ENCODE results near the gene FMO2.
"Not testable (repeated sequence)": the region's sequence is repeated elsewhere in the genome, so short reads cannot be mapped to it uniquely, and the experiment has no call there.

Gene FMO2

DNA sequence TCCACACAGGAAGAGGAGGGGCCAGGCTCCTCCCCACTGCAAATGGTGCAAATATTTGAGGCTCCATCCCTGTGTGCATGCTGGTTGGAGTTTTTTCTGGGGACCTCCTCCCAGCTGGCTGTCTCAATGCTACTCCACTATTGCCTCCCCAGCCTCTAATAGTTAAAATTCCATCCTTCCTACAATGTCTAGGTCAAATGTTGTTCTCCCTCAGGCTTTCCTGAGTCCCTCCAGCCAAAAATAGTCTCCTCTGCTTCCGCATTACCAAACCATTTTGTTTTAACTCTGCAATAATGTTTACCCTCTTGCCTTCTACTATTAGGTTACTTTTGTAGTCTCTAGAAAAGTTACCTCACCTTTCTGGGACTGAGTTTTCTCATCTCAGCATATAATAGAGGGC, 33.6 kb downstream of the FMO2 start:
- in situ Hi-C loops (cut with HindIII; ENCODE audit: low sequenced_read_pairs): no loop called here

DNA sequence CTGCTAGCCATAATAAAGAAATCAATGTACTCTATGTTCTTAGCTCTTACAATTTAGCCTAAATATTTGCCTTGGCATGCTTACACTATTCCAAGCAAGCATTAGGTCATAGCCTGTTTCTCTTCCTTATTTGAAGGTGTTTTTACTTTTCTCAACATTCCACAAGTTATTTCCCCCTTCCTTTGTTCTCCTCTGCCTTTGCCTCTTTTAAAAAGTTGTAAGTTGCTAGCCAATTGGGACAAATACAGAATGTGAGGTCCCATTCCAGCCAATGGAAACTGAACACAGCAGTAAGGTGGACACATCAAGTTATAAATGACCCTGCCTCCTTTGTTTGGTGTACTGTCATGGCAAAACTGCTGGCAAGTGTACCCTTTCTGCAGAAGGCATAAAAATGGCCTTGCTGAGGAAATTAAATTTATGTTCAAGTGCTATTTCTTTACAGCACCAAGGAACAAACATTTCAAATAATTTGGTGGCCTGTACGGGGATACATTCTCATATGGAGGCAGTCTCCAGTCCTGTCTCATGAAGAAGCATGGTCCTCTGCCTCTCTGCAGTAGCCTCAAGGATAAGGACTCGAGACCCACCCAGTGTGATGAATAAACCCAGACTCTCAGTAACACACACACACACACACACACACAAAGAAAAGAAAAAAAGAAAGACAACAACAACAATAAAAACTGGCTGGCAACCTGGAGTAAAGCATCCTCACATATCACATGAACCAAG, 34.4 kb downstream of the FMO2 start:
- in situ Hi-C loops (cut with HindIII; ENCODE audit: low sequenced_read_pairs): no loop called here

- in situ Hi-C loops (cut with HindIII; ENCODE audit: low sequenced_read_pairs): no loop called here
Measured at GRCh38 chr1:171220081-171220420, 35.0 kb downstream of the FMO2 start.

- in situ Hi-C loops (cut with HindIII; ENCODE audit: low sequenced_read_pairs): no loop called here
Measured at GRCh38 chr1:171220581-171221054, 35.5 kb downstream of the FMO2 start.

GRCh38 chr1:171221665-171222591, 36.8 kb downstream of the FMO2 start:
- in situ Hi-C loops (cut with HindIII; ENCODE audit: low sequenced_read_pairs): no loop called here

GRCh38 chr1:171222936-171223335, 37.8 kb downstream of the FMO2 start:
- in situ Hi-C loops (cut with HindIII; ENCODE audit: low sequenced_read_pairs): no loop called here

- in situ Hi-C loops (cut with HindIII; ENCODE audit: low sequenced_read_pairs): not testable (repeated sequence)
Measured at GRCh38 chr1:171224257-171224656, 39.2 kb downstream of the FMO2 start.

DNA sequence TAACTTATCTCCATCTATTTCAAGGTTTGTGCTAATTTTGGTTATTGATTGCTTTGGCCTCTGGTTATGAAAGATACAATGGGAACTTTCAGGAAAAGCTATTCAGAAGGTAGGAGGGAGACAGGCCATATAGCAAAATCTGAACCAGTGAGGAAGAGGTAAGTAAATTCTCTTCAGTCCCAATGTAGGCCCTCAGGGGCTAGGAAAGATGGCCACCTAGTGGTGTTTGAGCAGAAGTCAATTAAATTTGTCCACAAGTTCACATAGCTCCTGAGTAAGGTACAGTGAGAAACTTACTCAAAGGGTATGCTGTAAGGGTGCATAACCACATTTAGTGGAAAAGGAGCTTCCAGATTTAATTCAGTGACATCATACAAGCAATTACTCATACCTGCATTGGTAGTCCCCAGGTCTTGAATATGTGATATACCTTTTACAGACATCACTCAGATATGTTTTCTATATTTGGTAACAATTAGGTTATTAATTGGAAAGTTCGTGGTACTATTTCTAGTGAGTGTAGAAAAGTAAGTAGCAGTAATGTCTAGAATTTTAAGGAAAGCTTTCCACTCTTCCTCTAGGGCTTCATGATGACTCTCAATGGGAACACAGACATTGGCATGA, 41.8 kb downstream of the FMO2 start:
- in situ Hi-C loops (cut with HindIII; ENCODE audit: low sequenced_read_pairs): no loop called here

- in situ Hi-C loops (cut with HindIII; ENCODE audit: low sequenced_read_pairs): no loop called here
Measured at GRCh38 chr1:171231326-171231725, 46.2 kb downstream of the FMO2 start.

DNA sequence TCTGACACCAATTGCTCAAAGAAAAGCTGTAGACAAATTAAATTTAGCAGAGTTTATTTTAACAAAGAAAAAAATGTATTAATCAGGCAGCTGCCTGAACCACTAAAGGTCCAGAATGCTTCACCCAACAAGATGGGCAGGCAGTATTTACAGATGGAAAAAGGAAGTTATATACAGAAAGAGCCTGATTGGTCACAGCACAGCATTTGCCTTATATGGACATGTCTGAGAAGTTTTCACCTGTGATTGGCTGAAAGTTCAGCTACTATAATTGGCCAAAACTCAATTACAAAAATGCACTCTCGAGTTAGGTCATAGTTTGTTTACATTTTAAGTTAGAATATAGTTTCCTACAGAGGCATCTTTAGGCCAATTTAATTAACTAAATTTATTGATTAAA, 48.1 kb downstream of the FMO2 start:
- in situ Hi-C loops (cut with HindIII; ENCODE audit: low sequenced_read_pairs): no loop called here

DNA sequence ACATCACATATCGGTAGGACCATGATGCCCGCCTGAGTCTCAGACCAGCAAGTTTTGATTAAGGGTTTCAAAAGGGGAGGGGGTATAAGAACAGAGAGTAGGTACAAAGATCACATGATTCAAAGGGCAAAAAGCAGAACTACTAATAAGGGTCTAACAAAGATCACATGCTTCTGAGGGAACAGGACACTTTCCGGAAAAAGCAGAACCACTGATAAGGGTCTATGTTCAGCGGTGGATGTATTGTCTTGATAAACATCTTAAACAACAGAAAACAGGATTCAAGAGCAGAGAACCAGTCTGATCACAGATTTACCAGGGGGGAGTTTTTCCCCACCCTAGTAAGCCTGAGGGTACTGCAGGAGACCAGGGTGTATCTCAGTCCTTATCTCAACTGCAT, 51.1 kb downstream of the FMO2 start:
- in situ Hi-C loops (cut with HindIII; ENCODE audit: low sequenced_read_pairs): not testable (repeated sequence)

DNA sequence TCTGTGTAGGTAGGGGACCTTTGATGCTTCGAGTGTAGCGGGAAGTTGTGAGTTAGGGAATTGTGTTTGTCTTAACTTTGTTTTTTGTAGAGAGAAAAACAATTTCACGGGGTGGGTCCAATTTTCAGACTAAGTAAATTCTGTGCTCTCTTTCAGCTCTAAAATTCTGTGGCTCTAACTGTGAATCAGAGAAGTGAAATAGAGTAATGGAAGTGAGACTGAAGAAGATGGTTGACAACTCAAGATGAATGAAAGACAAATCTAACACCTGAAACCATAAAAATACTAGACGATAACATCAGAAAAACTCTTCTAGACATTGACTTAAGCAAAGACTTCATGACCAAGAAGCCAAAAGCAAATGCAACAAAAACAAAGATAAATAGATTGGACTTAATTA, 58.8 kb downstream of the FMO2 start:
- in situ Hi-C loops (cut with HindIII; ENCODE audit: low sequenced_read_pairs): no loop called here

DNA sequence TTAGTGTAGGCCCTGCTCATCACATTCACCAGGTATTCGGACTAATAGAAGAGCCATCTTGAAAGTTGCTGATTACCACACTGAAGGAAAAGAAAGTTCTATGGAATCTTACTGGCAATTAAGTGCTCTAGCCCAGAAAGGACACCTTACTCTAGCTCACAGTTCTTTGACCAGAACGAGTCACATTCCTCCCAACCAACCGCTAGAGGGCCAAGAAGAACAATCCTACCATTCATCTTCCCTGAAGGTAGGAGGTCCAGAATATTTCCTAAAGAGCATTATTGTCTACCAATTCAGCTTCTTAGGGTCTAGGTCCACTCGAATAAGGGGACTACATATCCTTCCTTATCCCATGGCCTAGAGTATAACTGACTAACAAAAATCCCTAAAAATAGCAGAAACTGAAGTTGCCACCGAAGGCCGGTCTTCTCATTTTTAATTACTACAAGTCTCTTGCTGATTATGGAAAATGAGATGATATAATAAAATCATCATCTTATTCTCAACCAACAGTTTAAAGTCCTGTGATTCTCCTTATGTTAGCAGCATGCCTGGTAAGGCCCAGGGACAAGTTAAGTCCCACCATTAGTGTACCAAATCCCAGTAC, 60.5 kb downstream of the FMO2 start:
- in situ Hi-C loops (cut with HindIII; ENCODE audit: low sequenced_read_pairs): no loop called here

DNA sequence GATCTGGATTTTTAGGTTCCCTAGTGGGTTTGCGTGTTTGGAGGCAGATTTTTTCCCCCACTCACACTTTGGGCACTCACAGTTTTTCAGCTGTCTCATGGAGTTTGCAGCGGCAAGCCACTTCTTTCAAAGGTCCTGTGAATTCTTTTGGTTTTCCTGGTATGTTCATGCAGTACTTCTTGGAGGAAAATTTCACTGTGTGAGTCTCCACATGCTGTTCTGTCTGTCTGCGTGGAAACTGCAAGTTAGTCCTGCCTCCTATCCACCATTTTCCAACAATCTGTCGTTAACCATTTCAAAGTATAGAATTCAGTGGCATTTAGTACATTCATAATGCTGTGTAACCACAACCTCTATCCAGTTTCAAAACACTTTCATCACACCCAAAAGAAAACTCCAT, 62.4 kb downstream of the FMO2 start:
- in situ Hi-C loops (cut with HindIII; ENCODE audit: low sequenced_read_pairs): no loop called here

GRCh38 chr1:171248302-171248701, 63.2 kb downstream of the FMO2 start, which contains the start of gene FMO1:
Gene FMO1 (plus strand): TSS chr1:171248494. CDS start chr1:171258088, 9,594 bp downstream.
- in situ Hi-C loops (cut with HindIII; ENCODE audit: low sequenced_read_pairs): no loop called here

- in situ Hi-C loops (cut with HindIII; ENCODE audit: low sequenced_read_pairs): no loop called here
Measured at GRCh38 chr1:171248841-171249240, 63.7 kb downstream of the FMO2 start.

DNA sequence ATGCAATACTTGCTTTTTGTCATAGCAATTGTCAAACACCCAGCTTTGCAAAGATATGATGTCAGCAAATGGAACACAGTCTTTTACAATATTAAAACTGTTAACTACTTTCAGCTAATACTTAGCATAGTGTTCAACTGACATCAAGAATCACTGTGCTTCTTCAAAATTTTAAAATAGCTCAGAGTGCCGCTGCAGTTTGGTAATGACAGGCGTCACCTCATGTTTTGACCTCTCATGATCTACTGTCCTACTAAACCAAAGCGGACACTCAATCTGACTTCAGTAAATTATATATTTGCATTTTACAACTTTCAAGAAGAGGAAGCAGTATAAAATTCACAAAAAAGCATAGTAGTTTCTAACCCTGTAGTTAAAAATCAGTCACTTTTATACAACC, 65.2 kb downstream of the FMO2 start:
- in situ Hi-C loops (cut with HindIII; ENCODE audit: low sequenced_read_pairs): no loop called here

DNA sequence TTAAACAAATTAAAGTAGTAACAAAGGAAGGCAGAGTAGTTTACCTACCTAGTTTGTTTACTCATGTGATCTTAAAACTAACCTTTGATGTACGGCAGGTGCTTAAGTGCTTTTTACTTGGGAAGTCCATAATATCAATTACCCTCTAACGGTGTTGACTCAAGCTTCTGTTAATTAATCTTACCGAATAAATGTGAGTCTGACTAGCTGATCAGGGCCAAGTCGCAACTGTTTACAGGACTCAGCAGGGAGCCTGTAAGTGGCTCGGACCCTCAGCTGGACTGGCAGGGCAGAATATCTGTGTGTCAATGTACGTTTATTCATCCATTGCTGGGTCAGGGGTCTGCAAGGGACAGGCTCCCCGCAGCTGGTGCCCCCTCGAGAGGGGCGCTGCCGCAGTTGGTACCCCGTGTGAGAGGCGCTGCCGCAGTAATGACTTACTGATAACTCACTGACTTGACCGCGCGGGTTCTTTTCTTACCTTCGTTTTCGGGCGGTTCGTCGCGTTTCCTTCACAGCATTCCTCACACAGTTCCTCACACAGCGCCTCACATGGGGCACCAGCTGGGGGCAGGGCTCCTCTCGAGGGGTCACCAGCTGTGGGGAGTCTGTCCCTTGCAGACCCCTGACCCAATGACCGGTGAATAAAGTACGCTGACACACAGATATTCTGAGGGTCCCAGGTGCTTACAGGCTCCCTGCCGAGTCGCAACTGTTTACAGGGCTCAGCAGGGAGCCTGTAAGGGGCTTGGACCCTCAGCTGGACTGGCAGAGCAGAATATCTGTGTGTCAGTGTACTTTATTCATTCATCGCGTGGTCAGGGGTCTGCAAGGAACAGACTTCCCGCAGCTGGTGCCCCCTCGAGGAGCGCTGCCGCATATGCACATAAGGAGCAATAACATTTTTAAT, 66.2 kb downstream of the FMO2 start:
- in situ Hi-C loops (cut with HindIII; ENCODE audit: low sequenced_read_pairs): no loop called here

DNA sequence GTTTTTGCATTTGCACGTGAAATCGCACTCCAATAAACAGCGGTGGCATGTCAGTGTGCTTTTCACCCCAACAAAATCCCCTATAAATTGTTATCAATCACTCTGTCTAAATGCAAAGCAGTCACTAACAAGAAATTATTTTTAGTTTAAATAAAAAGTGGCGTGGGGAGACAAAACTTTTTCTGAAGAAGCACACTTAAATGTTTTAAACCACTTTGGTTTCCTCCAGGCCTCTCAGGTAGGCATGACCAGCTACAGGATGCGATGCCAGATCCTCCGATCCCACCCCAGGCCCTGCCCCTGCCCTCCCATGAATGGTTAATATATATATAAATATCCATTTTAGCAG, 66.8 kb downstream of the FMO2 start:
- in situ Hi-C loops (cut with HindIII; ENCODE audit: low sequenced_read_pairs): no loop called here

DNA sequence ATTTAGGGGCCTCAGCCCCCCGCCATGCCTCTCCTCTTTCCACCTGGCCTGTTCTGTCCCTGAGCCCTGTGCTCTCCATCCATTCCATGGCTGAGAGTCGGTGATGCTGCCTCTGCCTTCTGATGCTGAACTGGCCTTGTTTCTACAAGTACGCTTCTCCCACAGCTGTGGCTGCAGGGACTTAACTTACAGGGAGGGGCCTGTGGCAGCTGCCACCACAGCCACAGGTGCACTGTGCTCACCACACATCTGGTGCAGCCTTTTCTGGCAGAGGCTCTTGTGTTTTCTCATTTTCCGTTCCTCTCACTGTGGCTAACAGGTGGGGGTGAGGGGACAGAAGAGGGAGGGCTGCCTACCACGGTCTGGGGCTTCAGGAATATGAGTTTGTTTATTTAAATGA, 67.4 kb downstream of the FMO2 start:
- in situ Hi-C loops (cut with HindIII; ENCODE audit: low sequenced_read_pairs): no loop called here

Data from endothelial cell of hepatic sinusoid (primary cell).